Tibial artery (tissue), 4 donors: ENCODE measurements around the gene SEPTIN3.

ENCODE experiments used
- DNase-seq, 2 donors: peaks; one replicate each; pipeline ENCODE4 v3.0.0-alpha.2; 2019
- H3K27ac ChIP-seq, 2 donors: fragments of 200-600 bp; sonication (generic) in 1 of 2; 1 replicate in 1 of 2; 2 replicates in 1 of 2; pipeline ENCODE4 v1.5.1; 2018 to 2019; ENCODE audit warnings: mild to moderate bottlenecking in 1 of 2
- H3K27me3 ChIP-seq, 2 donors: fragments of 200-600 bp; sonication (generic) in 1 of 2; one replicate each; pipeline versions ENCODE4 v1.5.1 to v1.6.0; 2016 to 2019
- H3K36me3 ChIP-seq, 3 donors: fragments of 200-600 bp; sonication (generic) in 2 of 3; one replicate each; pipeline ENCODE4 v1.5.1; 2016 to 2019; ENCODE audit warnings: mild to moderate bottlenecking in 2 of 3
- H3K4me1 ChIP-seq, 4 donors: fragments of 200-600 bp; sonication (generic) in 2 of 4; 1 replicate in 3 of 4; 2 replicates in 1 of 4; pipeline ENCODE4 v1.5.1; 2016 to 2019
- H3K4me3 ChIP-seq, 2 donors: fragments of 200-600 bp; sonication (generic) in 1 of 2; 1 replicate in 1 of 2; 2 replicates in 1 of 2; pipeline ENCODE4 v1.5.1; 2018 to 2019; ENCODE audit warnings: mild to moderate bottlenecking in 2 of 2
- H3K9me3 ChIP-seq, 3 donors: fragments of 200-600 bp; sonication (generic) in 1 of 3; one replicate each; pipeline ENCODE4 v1.5.1; 2016 to 2019
- CTCF ChIP-seq, 2 experiments: fragments of 200-600 bp in 1 of 2; fragments of 450-650 bp in 1 of 2; IDR thresholded peaks; one replicate each; pipeline ENCODE4 v1.5.1; 2017 to 2019; ENCODE audit warnings: antibody characterized with exemption in 2 of 2, mild to moderate bottlenecking in 1 of 2, moderate library complexity in 1 of 2
- intact Hi-C: fragments of 100-400 bp; cut with DNase I; formaldehyde crosslinking; loops from one replicate; pipeline ENCODE4 v1.15.0; 2023; ENCODE audit warnings: low total_unique reads

SEPTIN3 gene

GRCh38 chr22:41951898-41952474 is 17.3 kb upstream of the SEPTIN3 start, which contains the start of gene SMIM45:
SMIM45 (plus strand) TSS chr22:41952150.
- H3K27me3 ChIP-seq: peaks cover 0 to 23% of the 10 kb centered on the region in 2 donors
- no peak within 1 kb of the TSS for H3K27ac ChIP-seq
- no peaks in the 10 kb centered on the region for H3K9me3 ChIP-seq
- TF ChIP-seq CTCF (IDR thresholded peaks at IDR 0.05): no peak
- peaks cover 0 to 6% (median 2%) of the 10 kb centered on the region in 4 donors for H3K4me1 ChIP-seq
- intact Hi-C loops: no loop called here
- H3K36me3 ChIP-seq: no peaks in the 10 kb centered on the region
- DNase-seq: no peak
- H3K4me3 ChIP-seq: no peak within 1 kb of the TSS

- Histone ChIP-seq H3K36me3 (no peaks in the 10 kb centered on the region), H3K4me3 (no peak overlapping the region), H3K4me1 (peaks cover 0 to 5% (median 4%) of the 10 kb centered on the region in 4 donors), H3K27ac (no peak overlapping the region), H3K9me3 (no peaks in the 10 kb centered on the region), H3K27me3 (peaks cover 0 to 28% of the 10 kb centered on the region in 2 donors)
- DNase-seq: no peak
- intact Hi-C loops: no loop called here
- no peak for TF ChIP-seq CTCF (IDR thresholded peaks at IDR 0.05)
Measured at GRCh38 chr22:41952713-41953112, 16.5 kb upstream of the SEPTIN3 start.

- Histone ChIP-seq H3K36me3 (no peaks in the 10 kb centered on the region), H3K27me3 (peaks cover 0 to 23% of the 10 kb centered on the region in 2 donors), H3K9me3 (no peaks in the 10 kb centered on the region), H3K4me3 (peak overlapping the region in 1 of 2 donors; percentile 13), H3K4me1 (peaks cover 0 to 9% (median 6%) of the 10 kb centered on the region in 4 donors), H3K27ac (no peak overlapping the region)
- intact Hi-C loops: no loop called here
- no peak for TF ChIP-seq CTCF (IDR thresholded peaks at IDR 0.05)
- DNase-seq: no peak
Measured at GRCh38 chr22:41957941-41958556, 11.2 kb upstream of the SEPTIN3 start.

GRCh38 chr22:41963453-41964111 is 5.7 kb upstream of the SEPTIN3 start:
- H3K4me3 ChIP-seq: no peak overlapping the region
- no peaks in the 10 kb centered on the region for H3K4me1 ChIP-seq
- DNase-seq: no peak
- no peak overlapping the region for H3K27ac ChIP-seq
- TF ChIP-seq CTCF (IDR thresholded peaks at IDR 0.05): no peak
- no peaks in the 10 kb centered on the region for H3K36me3 ChIP-seq
- intact Hi-C loops: no loop called here
- H3K9me3 ChIP-seq: no peaks in the 10 kb centered on the region
- peaks cover 0 to 19% of the 10 kb centered on the region in 2 donors for H3K27me3 ChIP-seq

GRCh38 chr22:41964112-41964491 is 5.1 kb upstream of the SEPTIN3 start:
- Histone ChIP-seq H3K27ac (no peak overlapping the region), H3K9me3 (no peaks in the 10 kb centered on the region), H3K36me3 (no peaks in the 10 kb centered on the region), H3K4me1 (no peaks in the 10 kb centered on the region), H3K27me3 (peaks cover 0 to 20% of the 10 kb centered on the region in 2 donors), H3K4me3 (no peak overlapping the region)
- no peak for DNase-seq
- intact Hi-C loops: no loop called here
- TF ChIP-seq CTCF (IDR thresholded peaks at IDR 0.05): no peak
